NCI-H2196 treated with DMSO at 0.1 percent for 48 hours (cell line): ENCODE measurements around the gene NCAPD2.

ENCODE experiments used
- DNase-seq: peaks from one replicate; lab custom pipeline; 2025; ENCODE audit not compliant: unreplicated experiment; lab: John Stamatoyannopoulos, UW

The NCAPD2 gene

GRCh38 chr12:6493497-6494257, at the start of gene NCAPD2:
NCAPD2 (plus strand) TSS chr12:6494102; CDS start chr12:6495099, 997 bp downstream.
- DNase-seq = peak; percentile 67

GRCh38 chr12:6444704-6445688, 48.9 kb upstream of the NCAPD2 start, which contains the start of gene CD27:
CD27 (plus strand) TSS chr12:6444955; CDS start chr12:6445096, 141 bp downstream.
- no peak for DNase-seq

- DNase-seq = no peak
These were observed 43.6 kb upstream of the NCAPD2 start for GRCh38 chr12:6450091-6450868.

GRCh38 chr12:6450869-6451347, 43.0 kb upstream of the NCAPD2 start:
- no peak for DNase-seq

GRCh38 chr12:6451348-6452244, 42.3 kb upstream of the NCAPD2 start, which contains the start of gene TAPBPL:
TAPBPL (plus strand) TSS chr12:6452042; CDS start chr12:6452249, 207 bp downstream.
- peak; percentile 65 for DNase-seq

GRCh38 chr12:6452245-6452943, 41.5 kb upstream of the NCAPD2 start:
- no peak for DNase-seq

- no peak for DNase-seq
These were observed 40.8 kb upstream of the NCAPD2 start for GRCh38 chr12:6452944-6453630.

GRCh38 chr12:6457220-6457945, 36.5 kb upstream of the NCAPD2 start:
- no peak for DNase-seq

GRCh38 chr12:6458281-6459003, 35.5 kb upstream of the NCAPD2 start:
- DNase-seq = no peak

GRCh38 chr12:6459004-6459337, 34.9 kb upstream of the NCAPD2 start:
- DNase-seq = no peak

GRCh38 chr12:6460751-6461371, 33.0 kb upstream of the NCAPD2 start:
- DNase-seq = no peak

GRCh38 chr12:6461401-6462233, 32.3 kb upstream of the NCAPD2 start:
- DNase-seq = no peak

GRCh38 chr12:6462234-6462995, 31.5 kb upstream of the NCAPD2 start:
- no peak for DNase-seq

- DNase-seq = no peak
These were observed 30.7 kb upstream of the NCAPD2 start for GRCh38 chr12:6463216-6463615.

GRCh38 chr12:6463858-6464257, 30.0 kb upstream of the NCAPD2 start:
- DNase-seq = no peak
